OCI-M2 (cell line): ENCODE results near the gene ITSN1.
"Not testable (repeated sequence)": the region's sequence is repeated elsewhere in the genome, so short reads cannot be mapped to it uniquely, and the experiment has no call there.

Experiments
- DNase-seq: peaks from one replicate; lab custom pipeline; 2025; ENCODE audit not compliant: unreplicated experiment; lab: John Stamatoyannopoulos, UW

The ITSN1 gene

DNA sequence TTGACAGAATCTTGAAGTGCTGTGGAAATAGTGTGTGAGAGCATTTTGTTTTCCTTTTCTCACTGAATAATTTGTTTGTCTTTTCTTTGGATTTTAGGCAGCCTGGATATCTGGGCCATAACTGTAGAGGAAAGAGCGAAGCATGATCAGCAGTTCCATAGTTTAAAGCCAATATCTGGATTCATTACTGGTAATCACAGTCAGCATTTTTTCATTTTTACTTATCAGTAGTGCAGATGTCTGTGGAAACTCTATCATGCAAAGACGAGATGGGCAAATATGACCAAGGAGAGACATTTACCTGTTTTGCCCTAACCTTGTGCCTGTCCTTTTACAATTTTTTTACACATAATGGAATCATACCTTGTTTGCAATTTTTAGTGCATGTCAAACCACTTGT is 78.8 kb downstream of the ITSN1 start:
- DNase-seq, result no peak

GRCh38 chr21:33729139-33729538 is 86.8 kb downstream of the ITSN1 start:
- DNase-seq, result not testable (repeated sequence)

DNA sequence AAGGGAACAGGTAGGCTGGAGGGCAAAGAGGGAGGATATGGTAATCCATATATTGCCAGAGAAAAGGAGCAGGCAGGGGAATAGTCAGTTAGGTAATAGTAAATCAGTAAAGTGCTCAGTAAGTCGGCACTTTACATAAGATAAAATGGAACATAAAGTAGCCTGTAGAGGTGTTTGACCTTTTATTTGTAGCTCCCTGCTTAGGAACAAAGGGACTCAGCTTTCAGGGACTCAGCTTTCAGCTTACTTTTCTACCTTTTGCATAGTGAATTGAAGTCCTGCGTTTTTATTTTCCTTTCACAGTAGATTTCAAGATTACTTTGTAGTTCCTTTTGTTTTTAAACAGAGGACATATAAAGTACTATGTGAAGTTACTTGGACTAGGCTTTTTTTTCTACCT is 87.3 kb downstream of the ITSN1 start:
- DNase-seq, result no peak

DNA sequence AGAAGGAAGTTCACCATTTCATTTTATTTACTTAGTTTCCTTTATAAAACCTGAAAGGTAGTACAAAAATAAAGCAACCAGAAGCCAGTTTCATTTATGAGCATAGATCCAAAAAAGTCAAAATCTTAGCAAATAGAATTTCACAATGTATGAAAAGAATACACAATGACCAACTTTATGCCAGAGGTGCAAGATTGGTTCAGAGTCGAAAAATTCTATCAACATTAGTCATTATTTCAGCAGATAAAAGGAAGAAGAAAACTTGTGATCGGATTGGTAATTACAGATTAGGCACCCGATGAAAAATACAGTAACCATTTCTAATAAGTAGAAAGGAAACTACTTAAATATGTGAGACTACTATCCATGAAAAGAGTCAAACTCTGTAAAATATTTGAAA is 89.1 kb downstream of the ITSN1 start:
- no peak for DNase-seq

DNA sequence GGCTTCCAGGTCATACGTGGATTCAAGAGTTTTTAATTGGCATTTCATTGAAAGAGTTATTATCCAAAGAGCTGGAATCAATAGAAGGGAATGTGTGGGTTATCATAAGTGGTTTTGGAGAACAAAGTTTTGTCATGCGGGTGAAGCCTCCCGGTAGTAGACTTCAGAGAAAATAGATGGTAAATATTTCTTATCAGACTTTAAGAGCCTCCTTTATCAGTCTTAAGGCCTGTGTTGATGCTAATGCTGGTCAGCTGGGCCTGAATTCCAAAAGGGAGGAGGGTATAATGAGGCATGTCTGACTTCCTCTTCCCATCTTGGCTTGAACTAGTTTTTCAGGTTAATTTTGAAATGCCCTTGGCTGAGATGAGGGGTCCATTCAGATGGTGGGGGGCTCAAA is 89.7 kb downstream of the ITSN1 start:
- DNase-seq, result no peak

DNA sequence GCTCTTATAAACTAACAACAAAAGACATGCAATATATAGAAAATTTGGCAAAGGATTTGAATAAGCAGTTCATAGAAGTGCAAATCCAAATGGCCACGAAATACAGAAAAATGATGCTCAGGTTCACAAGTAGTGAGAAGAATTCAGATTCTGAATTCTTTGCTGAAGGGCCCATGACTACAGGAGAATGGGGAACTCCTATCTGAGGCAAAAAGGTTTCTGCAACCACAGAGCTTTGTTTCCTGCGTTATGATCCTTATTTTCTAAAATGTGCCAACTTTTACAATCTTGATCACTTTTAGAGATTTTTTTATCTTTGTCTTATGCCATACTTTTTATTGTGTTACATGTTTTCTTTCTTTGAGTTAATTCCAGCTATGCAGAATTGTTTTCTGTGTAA is 91.3 kb downstream of the ITSN1 start:
- DNase-seq, result no peak

DNA sequence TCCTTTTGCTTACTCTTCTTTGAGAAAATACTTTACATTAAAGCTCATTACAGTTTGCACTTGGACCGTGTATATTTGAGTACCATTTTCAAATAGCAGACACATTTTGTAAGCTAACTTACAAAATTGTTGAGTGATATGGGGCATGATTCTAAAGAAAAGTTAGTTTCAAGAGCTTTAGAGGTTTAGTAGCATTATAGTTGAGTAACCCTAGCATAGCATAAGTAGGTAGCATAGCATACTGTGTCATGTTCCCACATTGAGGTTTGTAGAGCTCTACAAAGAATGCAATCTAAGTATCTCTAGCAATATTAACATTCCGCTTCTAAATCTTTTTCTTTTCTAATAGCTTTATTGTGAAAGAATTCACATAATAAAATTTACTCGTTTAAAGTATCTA is 92.0 kb downstream of the ITSN1 start:
- DNase-seq, result no peak

DNA sequence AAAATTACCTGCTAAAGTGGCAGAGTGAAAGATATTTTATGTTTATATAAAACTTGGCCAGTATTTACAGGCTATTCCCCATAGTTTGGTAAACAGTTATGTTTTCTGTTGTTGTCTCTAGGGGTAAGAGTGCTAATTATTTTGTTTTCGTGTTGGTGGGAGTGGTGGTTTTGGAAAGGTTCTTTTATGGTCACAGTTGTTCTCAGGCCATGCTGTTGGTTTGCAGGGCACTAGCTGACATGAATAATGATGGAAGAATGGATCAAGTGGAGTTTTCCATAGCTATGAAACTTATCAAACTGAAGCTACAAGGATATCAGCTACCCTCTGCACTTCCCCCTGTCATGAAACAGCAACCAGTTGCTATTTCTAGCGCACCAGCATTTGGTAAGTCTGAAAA is 92.5 kb downstream of the ITSN1 start:
- no peak for DNase-seq

GRCh38 chr21:33736569-33736968 is 94.3 kb downstream of the ITSN1 start:
- no peak for DNase-seq

GRCh38 chr21:33739701-33740100 is 97.4 kb downstream of the ITSN1 start:
- no peak for DNase-seq

DNA sequence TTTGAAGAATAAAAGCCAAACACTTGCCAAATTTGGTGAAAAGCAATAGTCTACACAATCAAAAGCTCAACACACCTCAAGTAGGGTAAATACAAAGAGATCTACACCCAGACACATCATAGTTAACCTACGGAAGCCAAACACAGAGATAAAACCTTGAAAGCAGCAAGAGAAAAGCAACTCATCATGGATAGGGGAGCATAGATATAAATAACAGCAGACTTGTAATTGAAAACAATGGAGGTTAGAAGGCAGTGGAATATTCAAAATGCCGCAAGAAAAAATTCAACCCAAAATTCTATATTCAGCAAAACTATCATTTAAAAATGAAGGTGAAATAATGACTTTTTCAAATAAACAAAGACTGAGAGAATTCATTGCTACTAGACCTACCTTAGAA is 105.1 kb downstream of the ITSN1 start:
- DNase-seq, result no peak

- no peak for DNase-seq
These were observed 106.6 kb downstream of the ITSN1 start for GRCh38 chr21:33748903-33749302.

- DNase-seq, result no peak
These were observed 107.7 kb downstream of the ITSN1 start for GRCh38 chr21:33750017-33750416.

DNA sequence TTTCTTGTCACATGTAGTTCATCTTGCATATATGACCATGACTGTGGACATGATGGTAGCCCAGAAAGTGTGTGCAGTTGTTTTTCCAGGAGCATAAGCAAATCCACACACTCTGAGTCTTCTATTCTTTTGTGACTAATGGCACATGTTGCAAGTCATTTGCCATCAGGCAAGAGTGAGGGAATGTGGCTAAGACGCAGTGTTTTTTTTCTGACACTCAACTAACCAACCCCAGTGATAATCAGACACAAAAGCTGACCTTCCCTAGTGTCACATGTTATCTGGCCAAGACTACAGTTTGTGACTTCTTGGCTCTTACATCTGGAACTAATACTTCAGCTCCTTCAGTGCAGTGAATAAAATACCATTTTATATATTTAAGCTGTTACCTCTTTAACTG is 108.8 kb downstream of the ITSN1 start:
- no peak for DNase-seq

DNA sequence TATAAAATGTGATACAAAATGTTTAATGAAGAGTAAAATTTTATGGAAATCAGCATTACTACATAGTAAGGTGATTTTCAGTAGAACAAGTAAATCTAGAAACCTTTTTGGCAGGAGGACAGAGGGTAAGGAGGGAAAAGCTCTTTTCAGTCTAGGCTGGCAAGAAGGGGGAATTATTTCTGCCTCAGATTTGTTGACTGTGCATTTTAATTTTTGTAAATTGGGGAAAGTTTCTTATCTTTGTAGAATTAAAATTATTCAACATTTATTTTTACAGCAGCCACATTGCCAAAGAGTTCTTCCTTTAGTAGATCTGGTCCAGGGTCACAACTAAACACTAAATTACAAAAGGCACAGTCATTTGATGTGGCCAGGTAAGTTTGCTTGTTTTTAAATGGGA is 109.2 kb downstream of the ITSN1 start:
- no peak for DNase-seq

- no peak for DNase-seq
These were observed 110.0 kb downstream of the ITSN1 start for GRCh38 chr21:33752260-33752659.

DNA sequence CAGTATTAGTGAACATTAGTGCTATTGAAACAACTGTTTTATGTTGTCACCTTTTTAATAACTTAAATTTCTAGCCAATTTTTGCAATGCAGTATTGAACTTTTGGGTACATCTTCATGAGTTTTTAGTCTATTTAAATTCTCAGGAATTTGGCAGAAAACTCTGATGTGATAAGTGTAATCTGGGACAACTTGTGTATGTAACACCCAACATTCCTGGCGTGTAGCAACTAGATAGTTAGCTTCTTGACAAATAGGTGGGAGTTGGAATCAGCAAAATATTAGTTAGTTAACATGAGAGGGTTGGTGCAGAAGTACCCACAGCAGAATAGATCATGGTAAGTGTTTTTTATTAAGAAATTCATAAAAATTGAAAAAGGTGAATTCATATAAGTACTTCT is 111.6 kb downstream of the ITSN1 start:
- DNase-seq, result no peak

GRCh38 chr21:33754481-33754880 is 112.2 kb downstream of the ITSN1 start:
- no peak for DNase-seq

DNA sequence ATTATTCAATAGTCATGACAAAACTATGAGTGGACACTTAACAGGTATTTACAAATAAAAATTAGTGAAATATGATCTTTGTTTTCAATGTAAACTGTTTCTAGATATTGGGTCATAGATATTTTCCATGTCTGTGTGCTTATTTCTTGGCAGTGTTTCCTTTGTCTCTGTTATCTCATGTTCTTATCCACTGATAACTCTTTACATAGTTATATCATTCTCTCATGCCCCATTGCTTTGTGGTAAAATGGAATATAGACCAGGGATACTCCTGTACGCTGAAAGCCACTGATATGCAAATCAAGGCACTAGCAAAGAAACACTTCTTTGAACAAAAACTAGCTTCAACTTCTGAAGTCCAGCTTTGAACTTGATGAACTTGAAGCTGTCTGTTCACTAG is 113.1 kb downstream of the ITSN1 start:
- no peak for DNase-seq

- DNase-seq, result no peak
These were observed 118.5 kb downstream of the ITSN1 start for GRCh38 chr21:33760641-33761440.

DNA sequence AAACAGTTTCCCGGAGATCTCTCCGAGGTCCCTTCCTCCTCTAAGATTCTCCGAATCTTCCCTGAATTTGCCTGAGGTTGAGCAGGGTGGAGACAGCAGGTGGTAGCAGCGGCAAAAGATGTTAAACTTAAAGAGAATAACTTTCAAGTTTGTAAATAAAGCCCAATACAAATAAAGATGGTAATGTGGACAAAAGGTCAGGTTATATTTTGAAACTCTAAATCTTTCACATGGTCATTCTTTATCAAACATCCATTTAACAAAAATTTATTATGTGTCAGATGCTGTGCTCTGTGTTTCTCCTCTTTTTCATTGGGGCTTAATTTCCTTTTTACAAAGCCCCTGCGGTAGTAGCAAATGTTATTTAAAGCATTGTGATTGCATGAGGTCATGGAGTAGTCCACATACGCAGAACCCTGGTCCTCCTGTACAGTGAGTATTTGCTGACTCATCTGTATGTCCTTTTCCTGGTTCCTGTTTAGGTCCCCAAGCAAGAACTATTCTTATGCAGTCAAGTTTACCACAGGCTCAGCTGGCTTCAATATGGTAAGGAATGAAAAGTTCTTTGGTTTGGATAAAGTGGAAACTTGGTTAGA is 119.2 kb downstream of the ITSN1 start:
- no peak for DNase-seq

DNA sequence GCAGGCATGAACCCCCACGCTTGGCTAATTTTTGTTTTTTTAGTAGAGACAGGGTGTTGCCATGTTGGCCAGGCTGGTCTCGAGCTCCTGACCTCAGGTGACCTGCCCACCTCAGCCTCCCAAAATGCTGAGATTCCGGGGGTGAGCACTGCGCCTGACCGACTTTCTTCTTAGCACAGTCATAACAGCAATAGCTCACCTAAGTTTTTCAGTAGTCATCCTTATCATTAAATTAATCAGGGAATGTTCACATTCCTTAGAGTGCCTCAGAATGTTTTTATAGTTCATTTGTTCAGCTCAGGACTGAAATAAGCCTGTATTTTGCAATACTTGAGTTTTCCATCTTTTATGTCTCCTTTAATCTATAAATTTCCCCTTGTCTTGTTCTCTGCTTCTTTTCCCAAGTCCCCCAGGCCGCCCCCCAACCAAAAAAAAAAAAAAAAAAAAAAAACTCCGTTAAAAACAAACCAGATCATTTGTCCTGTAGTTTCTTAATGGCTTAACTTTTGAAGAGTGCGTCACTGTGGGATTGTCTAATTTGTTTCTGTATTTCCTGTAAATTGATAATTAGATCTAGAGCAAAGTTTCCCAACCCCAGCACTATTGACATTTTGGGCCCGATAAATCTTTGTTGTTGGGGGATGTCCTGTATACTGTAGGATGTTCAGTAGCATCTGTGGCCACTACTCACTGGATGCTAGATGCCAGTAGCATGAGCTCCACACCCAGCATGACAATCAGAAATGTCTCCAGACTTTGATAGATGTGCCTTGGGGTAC is 120.7 kb downstream of the ITSN1 start:
- no peak for DNase-seq
